Tibial nerve (tissue), 4 donors: Measurements from ENCODE around the gene GGA1.

Source experiments
- CTCF ChIP-seq, 5 experiments: fragments of 200-600 bp in 3 of 5; fragments of 450-650 bp in 2 of 5; sonication (generic) in 3 of 5; IDR thresholded peaks; one replicate each; pipeline ENCODE4 v1.5.1; 2016 to 2019; ENCODE audit warnings: antibody characterized with exemption in 5 of 5, mild to moderate bottlenecking in 3 of 5, moderate library complexity in 2 of 5
- EP300 ChIP-seq, 2 donors: sonication (generic); formaldehyde crosslinking; IDR thresholded peaks; one replicate each; pipeline ENCODE4 v1.6.1; 2017; ENCODE audit warnings: antibody characterized with exemption in 2 of 2, mild to moderate bottlenecking in 1 of 2

- TF ChIP-seq EP300 (IDR thresholded peaks at IDR 0.05) (no peak), CTCF (IDR thresholded peaks at IDR 0.05) (no peak)
Measured at GRCh38 chr22:37578002-37578401, 30.6 kb upstream of the GGA1 start.
